GM06990 (cell line): Measurements from ENCODE around the gene GRID1.

ENCODE experiments used
- DNase-seq: peaks from one replicate; pipeline ENCODE4 v3.0.0-alpha.2; 2011; ENCODE audit not compliant: insufficient read length; ENCODE audit errors: extremely low read depth
- H3K27me3 ChIP-seq: replicated peaks from 2 replicates; pipeline ENCODE4 v1.6.0; 2011; ENCODE audit warnings: low read length; ENCODE audit not compliant: control insufficient read depth, insufficient read depth
- H3K36me3 ChIP-seq: 2 replicates; pipeline ENCODE4 v1.5.1; 2011; ENCODE audit warnings: low read length; ENCODE audit not compliant: control insufficient read depth, insufficient read depth
- H3K4me3 ChIP-seq: replicated peaks from 2 replicates; pipeline ENCODE4 v1.5.1; 2011; ENCODE audit warnings: low read depth, mild to moderate bottlenecking, control low read depth, low read length
- CTCF ChIP-seq: IDR thresholded peaks from 2 replicates; pipeline ENCODE4 v1.5.1; 2011; ENCODE audit warnings: low read length, control low read depth, mild to moderate bottlenecking, inconsistent platforms; ENCODE audit not compliant: insufficient read depth, poor library complexity, severe bottlenecking

GRID1 gene

GRCh38 chr10:86202226-86202735 is 164.3 kb downstream of the GRID1 start:
- H3K4me3 ChIP-seq, result no peak overlapping the region
- no peak for DNase-seq
- no peaks in the 10 kb centered on the region; the same call in 1 of the 2 replicates for H3K27me3 ChIP-seq
- no peaks in the 10 kb centered on the region for H3K36me3 ChIP-seq
- no peak for TF ChIP-seq CTCF

- DNase-seq, result no peak
- Histone ChIP-seq H3K36me3 (no peaks in the 10 kb centered on the region), H3K27me3 (no peaks in the 10 kb centered on the region; the same call in none of the 2 replicates), H3K4me3 (no peak overlapping the region)
- no peak for TF ChIP-seq CTCF
Observed at GRCh38 chr10:86200867-86201266, 165.7 kb downstream of the GRID1 start.

GRCh38 chr10:86200269-86200668 is 166.3 kb downstream of the GRID1 start:
- Histone ChIP-seq H3K27me3 (no peaks in the 10 kb centered on the region; the same call in none of the 2 replicates), H3K4me3 (no peak overlapping the region), H3K36me3 (no peaks in the 10 kb centered on the region)
- no peak for DNase-seq
- no peak for TF ChIP-seq CTCF

GRCh38 chr10:86199041-86199440 is 167.6 kb downstream of the GRID1 start:
- Histone ChIP-seq H3K27me3 (no peaks in the 10 kb centered on the region; the same call in none of the 2 replicates), H3K4me3 (no peak overlapping the region), H3K36me3 (no peaks in the 10 kb centered on the region)
- DNase-seq, result no peak
- no peak for TF ChIP-seq CTCF

- TF ChIP-seq CTCF, result no peak
- no peaks in the 10 kb centered on the region for H3K36me3 ChIP-seq
- DNase-seq, result no peak
Observed at GRCh38 chr10:86198271-86198670, 168.3 kb downstream of the GRID1 start.

More at GRCh38 chr10:86198271-86198670, 168.3 kb downstream of the GRID1 start:
- Histone ChIP-seq H3K4me3 (no peak overlapping the region), H3K27me3 (no peaks in the 10 kb centered on the region; the same call in 1 of the 2 replicates)
